ENCODE measurements around the gene FMN2.

- TF ChIP-seq CTCF (IDR thresholded peaks at IDR 0.05) (no peak), POLR2A (IDR thresholded peaks at IDR 0.05) (no peak)
Observed at GRCh38 chr1:240344918-240345317, 253.2 kb downstream of the FMN2 start.
